DND-41 (cell line): Measurements from ENCODE around the gene MRPS2.

Experiments
- ATAC-seq: fragments of 200-7000 bp; cut with Tn5 transposase; 3 replicates; pipeline ENCODE4 v1.9.1; 2021; ENCODE audit warnings: low read depth; ENCODE audit not compliant: insufficient read depth
- DNase-seq: peaks from one replicate; pipeline ENCODE4 v3.0.0-alpha.2; 2020
- H2AFZ ChIP-seq: 2 replicates; pipeline ENCODE4 v1.6.0; 2012; ENCODE audit warnings: low read depth, low read length
- H3K27ac ChIP-seq: 2 replicates; pipeline ENCODE4 v1.5.1; 2012; ENCODE audit warnings: low read length, inconsistent platforms
- H3K27me3 ChIP-seq: fragments of 200-600 bp; sonication (generic); 2 replicates; pipeline ENCODE4 v1.6.0; 2012; ENCODE audit warnings: low read length, mild to moderate bottlenecking, inconsistent platforms; ENCODE audit not compliant: insufficient read depth, poor library complexity
- H3K36me3 ChIP-seq: 2 replicates; pipeline ENCODE4 v1.5.1; 2012; ENCODE audit warnings: low read length, inconsistent platforms; ENCODE audit not compliant: insufficient read depth
- H3K4me1 ChIP-seq: 2 replicates; pipeline ENCODE4 v1.5.1; 2012; ENCODE audit warnings: mild to moderate bottlenecking, low read length; ENCODE audit not compliant: insufficient read depth
- H3K4me2 ChIP-seq: 2 replicates; pipeline ENCODE4 v1.6.0; 2012; ENCODE audit warnings: mild to moderate bottlenecking, moderate library complexity, low read length, inconsistent platforms; ENCODE audit not compliant: insufficient read depth
- H3K4me3 ChIP-seq, 2 experiments: fragments of 200-600 bp in 1 of 2; shearing (Covaris generic) in 1 of 2; 2 replicates each; pipeline ENCODE4 v1.5.1; 2012 to 2016; ENCODE audit warnings: inconsistent platforms in 2 of 2, low read length in 2 of 2, mild to moderate bottlenecking in 2 of 2, low read depth in 1 of 2, moderate library complexity in 1 of 2
- H3K79me2 ChIP-seq: 2 replicates; pipeline ENCODE4 v1.6.0; 2012; ENCODE audit warnings: low read length, inconsistent platforms; ENCODE audit not compliant: insufficient read depth
- H3K9ac ChIP-seq: 2 replicates; pipeline ENCODE4 v1.6.0; 2012; ENCODE audit warnings: low read depth, mild to moderate bottlenecking, inconsistent platforms, low read length, moderate library complexity
- H3K9me3 ChIP-seq: 2 replicates; pipeline ENCODE4 v1.5.1; 2012; ENCODE audit warnings: low read length, moderate library complexity, mild to moderate bottlenecking, inconsistent platforms; ENCODE audit not compliant: insufficient read depth, severe bottlenecking
- H4K20me1 ChIP-seq: 2 replicates; pipeline ENCODE4 v1.6.0; 2012; ENCODE audit warnings: low read length; ENCODE audit not compliant: insufficient read depth
- EZH2 ChIP-seq: IDR thresholded peaks from 3 replicates; pipeline ENCODE4 v1.6.1; 2012; ENCODE audit warnings: borderline replicate concordance, low read depth, mild to moderate bottlenecking, moderate library complexity, low read length, inconsistent platforms; ENCODE audit not compliant: severe bottlenecking
- TF ChIP-seq, protein P1 (sequence below): IDR thresholded peaks from 2 replicates; pipeline ENCODE4 v1.5.1; 2012; ENCODE audit warnings: borderline replicate concordance, low read length, moderate library complexity, mild to moderate bottlenecking; ENCODE audit not compliant: poor library complexity, severe bottlenecking; ENCODE audit errors: extremely low read depth

MRPS2 gene

DNA sequence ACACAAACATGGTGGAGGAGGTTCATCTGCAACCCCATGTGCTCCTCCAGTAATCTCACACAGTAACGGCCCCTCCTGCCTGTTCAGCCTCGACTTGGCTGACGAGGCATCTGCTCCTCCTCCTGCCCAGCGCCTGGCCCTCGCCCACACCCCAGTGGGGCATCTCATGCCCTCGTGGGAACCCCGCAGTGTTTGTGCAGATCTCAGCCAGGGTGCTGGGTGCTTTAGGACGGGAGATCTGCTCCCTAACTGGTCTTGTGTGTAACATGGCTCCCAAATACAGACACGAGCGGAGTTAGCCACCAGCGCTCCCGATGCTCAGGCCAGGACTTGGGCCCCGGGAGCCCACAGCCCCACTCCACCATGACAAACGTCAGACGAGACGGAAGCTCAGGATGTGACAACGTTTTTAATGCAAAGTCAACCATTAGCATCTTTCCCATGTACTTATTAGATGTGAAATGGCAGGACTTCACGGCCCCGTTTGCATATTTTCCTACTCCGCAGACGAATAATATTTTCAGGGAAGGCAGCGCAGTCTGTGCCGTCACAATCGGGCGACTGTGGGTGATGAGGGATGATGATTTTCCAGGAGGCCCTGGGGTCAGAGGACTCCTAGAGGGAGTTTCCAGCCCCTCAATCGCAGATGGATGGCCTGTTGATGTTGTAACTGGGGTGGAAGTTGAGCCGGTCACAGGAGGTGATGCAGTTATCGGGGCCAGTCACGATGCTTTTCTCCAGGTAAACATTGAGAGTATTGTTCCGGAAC, 5.5 kb upstream of the MRPS2 start:
- no peaks in the 10 kb centered on the region for H3K9me3 ChIP-seq
- TF ChIP-seq, protein P1, sequence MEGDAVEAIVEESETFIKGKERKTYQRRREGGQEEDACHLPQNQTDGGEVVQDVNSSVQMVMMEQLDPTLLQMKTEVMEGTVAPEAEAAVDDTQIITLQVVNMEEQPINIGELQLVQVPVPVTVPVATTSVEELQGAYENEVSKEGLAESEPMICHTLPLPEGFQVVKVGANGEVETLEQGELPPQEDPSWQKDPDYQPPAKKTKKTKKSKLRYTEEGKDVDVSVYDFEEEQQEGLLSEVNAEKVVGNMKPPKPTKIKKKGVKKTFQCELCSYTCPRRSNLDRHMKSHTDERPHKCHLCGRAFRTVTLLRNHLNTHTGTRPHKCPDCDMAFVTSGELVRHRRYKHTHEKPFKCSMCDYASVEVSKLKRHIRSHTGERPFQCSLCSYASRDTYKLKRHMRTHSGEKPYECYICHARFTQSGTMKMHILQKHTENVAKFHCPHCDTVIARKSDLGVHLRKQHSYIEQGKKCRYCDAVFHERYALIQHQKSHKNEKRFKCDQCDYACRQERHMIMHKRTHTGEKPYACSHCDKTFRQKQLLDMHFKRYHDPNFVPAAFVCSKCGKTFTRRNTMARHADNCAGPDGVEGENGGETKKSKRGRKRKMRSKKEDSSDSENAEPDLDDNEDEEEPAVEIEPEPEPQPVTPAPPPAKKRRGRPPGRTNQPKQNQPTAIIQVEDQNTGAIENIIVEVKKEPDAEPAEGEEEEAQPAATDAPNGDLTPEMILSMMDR: no peak
- no peak for TF ChIP-seq EZH2
- H3K4me1 ChIP-seq: peaks cover 10% of the 10 kb centered on the region
- H3K4me2 ChIP-seq: no peak overlapping the region
- no peak for ATAC-seq
- no peak overlapping the region for H3K4me3 ChIP-seq
- no peaks in the 10 kb centered on the region for H3K79me2 ChIP-seq
- peaks cover 2% of the 10 kb centered on the region for H3K27me3 ChIP-seq
- no peak overlapping the region for H3K27ac ChIP-seq
- no peak overlapping the region for H3K9ac ChIP-seq
- H3K36me3 ChIP-seq: no peaks in the 10 kb centered on the region
- H2AFZ ChIP-seq: no peak overlapping the region
- DNase-seq: no peak
- peaks cover 5% of the 10 kb centered on the region; the same call in 1 of the 2 replicates for H4K20me1 ChIP-seq

DNA sequence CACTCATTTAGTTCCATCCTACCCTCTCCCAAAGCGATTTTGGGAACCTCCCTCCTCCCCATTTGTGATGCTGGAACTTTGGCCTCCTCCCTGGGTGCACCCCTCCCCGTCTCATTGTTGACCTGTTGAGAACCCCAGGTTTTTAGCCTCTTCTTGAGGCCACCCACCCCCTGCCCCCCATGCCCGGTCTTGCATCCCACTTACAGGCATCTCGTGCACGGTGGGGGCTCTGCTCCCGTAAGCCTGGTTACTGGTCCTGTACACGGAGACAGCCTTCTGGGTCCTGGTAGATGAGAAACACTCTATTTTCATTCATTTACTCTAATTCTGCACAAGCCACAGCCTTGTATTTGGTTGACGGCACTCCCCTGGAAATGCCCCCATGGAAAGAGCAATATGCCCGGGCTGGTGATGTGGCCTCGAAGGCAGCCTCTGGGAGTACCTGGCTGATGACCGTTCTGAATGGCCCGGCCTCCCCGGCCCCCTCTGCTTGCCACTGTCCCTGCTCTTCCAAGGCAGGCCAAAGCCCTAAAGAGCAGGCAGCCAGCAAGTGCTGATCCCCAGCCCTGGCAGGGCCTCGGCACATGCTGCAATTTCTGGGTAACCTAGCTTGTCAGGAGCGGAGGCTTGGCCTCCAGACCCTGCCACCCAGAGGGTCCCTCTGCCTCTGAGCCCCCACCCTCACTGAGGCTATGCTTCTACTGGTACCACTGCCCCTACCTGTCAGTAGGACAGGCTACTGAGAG, 1.9 kb upstream of the MRPS2 start:
- ATAC-seq (no peak), DNase-seq (no peak)
- peaks cover 30% of the 10 kb centered on the region for H3K4me1 ChIP-seq
- no peak overlapping the region for H3K27ac ChIP-seq
- H3K4me3 ChIP-seq: no peak overlapping the region
- H2AFZ ChIP-seq: no peak overlapping the region
- H4K20me1 ChIP-seq: peaks cover 32% of the 10 kb centered on the region
- no peaks in the 10 kb centered on the region for H3K9me3 ChIP-seq
- H3K4me2 ChIP-seq: no peak overlapping the region
- no peak for TF ChIP-seq EZH2
- TF ChIP-seq, protein P1: no peak
- no peak overlapping the region for H3K9ac ChIP-seq
- peaks cover 20% of the 10 kb centered on the region for H3K36me3 ChIP-seq
- peaks cover 24% of the 10 kb centered on the region for H3K79me2 ChIP-seq
- peaks cover 2% of the 10 kb centered on the region for H3K27me3 ChIP-seq

DNA sequence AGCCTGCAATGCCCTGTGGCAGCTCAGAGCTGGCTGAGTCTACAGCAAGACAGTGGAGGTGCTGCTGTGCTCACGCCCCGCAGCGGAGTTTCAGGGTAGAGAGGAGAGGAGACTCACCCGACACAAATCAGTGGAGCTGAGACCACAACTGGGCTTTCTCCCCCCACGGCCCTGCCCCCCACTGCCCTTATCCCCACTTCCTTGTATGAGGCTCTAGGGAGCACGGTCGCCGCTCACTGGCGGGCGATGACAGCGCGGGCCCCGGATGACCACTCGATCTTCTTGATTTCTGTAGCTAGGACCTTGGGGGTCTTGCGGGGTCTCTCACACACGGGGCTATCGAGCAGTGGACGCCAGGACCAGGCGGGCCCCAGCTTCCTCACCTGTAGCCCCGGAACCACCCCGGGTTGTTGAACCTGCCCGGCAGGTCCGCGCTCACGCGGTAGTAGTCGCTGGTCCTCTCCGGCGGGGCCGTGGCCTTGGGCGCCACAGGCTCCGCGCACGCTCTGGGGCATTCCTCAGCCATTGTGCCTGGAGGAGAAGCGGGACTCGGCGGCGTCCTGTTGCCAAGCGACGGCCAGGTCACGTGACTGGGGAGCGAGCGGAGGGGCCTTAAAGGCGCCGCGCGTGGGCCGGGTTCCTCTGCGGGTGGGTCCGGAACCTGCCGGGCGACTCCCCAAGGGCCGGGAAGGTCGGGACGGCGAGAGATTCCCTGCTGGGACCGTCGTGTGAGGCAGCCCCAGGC, 984 bp upstream of the MRPS2 start:
- DNase-seq (peak; percentile 87), ATAC-seq (peak; percentile 68)
- peaks cover 30% of the 10 kb centered on the region for H3K4me1 ChIP-seq
- peak overlapping the region; percentile 76 to 93; a peak in 3 of 4 replicates for H3K4me3 ChIP-seq
- TF ChIP-seq, protein P1: no peak
- no peak for TF ChIP-seq EZH2
- H3K9ac ChIP-seq: peak overlapping the region; percentile 96
- H2AFZ ChIP-seq: peak overlapping the region; percentile 92
- H3K36me3 ChIP-seq: peaks cover 30% of the 10 kb centered on the region
- no peaks in the 10 kb centered on the region for H3K9me3 ChIP-seq
- peaks cover 24% of the 10 kb centered on the region for H3K79me2 ChIP-seq
- peaks cover 42% of the 10 kb centered on the region for H4K20me1 ChIP-seq
- H3K27ac ChIP-seq: peak overlapping the region; percentile 14; the same call in 1 of the 2 replicates
- H3K4me2 ChIP-seq: peak overlapping the region; percentile 99
- peaks cover 2% of the 10 kb centered on the region for H3K27me3 ChIP-seq
